GM12872 (cell line): ENCODE data around the gene KRTAP29-1.

Experiments used
- CTCF ChIP-seq: IDR thresholded peaks from 3 replicates; pipeline ENCODE4 v1.5.1; 2011; ENCODE audit warnings: low read depth, mild to moderate bottlenecking, low read length, moderate library complexity; ENCODE audit not compliant: insufficient read depth

Gene KRTAP29-1

DNA sequence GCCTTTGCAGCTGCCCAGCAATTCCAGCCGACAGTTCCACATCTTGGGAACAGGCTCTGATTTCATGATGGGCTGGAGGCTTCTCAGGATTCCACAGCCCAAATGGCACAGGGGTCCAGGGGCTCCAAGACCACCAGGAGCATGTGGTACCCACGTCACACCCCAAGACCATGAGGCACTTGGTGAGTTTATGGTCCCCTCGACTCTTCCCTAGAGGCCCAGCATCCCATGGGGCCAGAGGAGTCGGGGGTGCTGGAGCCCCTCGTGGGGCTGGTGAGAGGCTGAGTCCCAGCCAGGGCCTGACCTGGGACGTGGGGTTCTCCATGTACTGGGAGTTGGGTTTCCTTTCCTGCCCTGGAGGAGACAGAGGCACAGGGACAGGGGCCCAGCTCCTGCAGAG is 23.0 kb upstream of the KRTAP29-1 start:
- TF ChIP-seq CTCF: no peak

DNA sequence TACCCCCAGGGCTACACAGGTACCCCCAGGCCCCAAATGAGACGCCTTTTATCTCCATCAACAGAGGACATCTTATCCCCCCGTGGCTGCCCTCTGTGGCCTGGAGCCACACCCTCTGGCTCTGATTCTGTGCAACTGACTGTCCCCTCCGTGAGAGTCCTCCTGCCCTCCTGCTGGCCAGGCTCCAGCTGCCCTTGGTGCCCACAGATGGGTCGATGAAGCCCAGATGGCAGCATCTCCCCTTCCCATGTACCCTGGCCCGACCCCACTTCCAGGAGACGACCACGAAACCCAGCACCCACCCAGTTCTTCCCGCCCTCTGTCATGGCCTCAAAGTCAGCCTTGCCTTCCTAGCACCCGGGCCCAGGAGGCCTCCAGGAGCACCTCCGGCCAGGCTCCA is 22.5 kb upstream of the KRTAP29-1 start:
- no peak for TF ChIP-seq CTCF

DNA sequence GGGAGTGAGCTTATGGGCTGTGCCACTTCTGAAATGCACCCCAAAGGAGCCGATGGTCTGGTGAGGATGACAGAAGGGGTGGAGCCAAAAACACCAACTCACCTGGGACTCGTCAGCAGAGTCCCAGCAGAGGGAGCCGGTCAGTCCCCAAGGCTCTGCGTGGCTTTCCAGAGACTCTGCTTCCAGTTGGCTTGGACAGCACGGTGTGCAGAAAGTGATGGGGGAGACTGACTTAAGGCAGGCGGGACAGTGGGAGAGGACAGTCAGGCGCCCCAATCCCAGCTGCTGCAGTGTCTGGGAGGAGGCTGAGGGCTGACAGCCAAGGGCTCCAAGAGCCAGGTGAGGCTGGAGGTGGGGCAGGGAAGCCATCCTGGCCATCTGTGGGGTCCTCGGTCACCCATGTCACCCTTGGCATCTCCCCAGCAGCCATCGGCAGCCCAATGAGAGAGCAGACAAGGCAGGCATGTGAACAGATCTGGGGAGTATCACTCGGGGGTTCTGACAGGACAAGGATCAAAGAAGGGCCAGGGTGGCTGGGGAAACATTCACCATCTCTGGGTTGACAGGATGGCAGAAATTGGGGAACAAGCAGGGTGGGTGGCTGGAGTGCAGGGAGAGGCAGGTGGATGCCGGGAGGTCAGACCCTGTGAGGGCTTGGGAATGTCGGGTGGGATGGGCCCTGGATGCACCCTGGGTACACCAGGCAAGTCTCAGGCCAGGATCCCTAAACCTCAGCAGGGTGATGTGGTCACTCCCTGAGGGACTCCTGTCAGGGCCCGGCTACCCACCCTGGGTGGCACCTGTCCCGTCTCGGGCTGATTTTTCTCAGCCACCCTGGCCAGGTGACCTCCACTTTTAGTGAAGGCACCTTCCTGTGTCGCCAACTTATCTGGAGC is 21.8 kb upstream of the KRTAP29-1 start:
- peak; percentile 44 for TF ChIP-seq CTCF

- TF ChIP-seq CTCF: no peak
These were observed 20.5 kb upstream of the KRTAP29-1 start for GRCh38 chr17:41322903-41323895.

- peak; percentile 93 for TF ChIP-seq CTCF
These were observed 19.6 kb upstream of the KRTAP29-1 start for GRCh38 chr17:41322094-41322902.

DNA sequence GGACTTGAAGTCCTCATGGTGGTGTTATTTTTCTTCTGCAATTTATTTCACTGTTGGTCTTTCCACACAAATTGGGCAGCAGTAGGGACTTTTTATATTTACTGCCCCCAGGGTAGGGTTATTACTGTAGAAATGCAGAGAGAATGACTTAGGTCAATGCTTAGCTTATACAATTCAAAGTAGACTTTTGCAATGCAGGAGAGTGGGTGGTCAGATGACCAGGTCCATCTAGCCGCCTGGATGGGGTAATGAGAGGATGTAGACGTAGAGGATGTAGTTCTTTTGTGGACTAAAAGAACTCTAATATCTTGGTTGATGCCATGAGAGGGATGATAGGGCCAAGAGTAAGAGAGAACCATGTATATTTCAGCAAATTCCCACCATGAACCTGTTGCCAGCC is 15.6 kb upstream of the KRTAP29-1 start:
- TF ChIP-seq CTCF: no peak
